Measurements from ENCODE around the gene SPINT3. TPM values are rescaled to one million over a fixed set of nuclear protein-coding genes. Genes with fewer than 3 reads are reported as not detected.
A peak's percentile ranks its signal among the peaks of the same experiment; 100 is the strongest.

SPINT3 gene
- total RNA-seq, 1 donor from 2014 or later = not detected

DNA sequence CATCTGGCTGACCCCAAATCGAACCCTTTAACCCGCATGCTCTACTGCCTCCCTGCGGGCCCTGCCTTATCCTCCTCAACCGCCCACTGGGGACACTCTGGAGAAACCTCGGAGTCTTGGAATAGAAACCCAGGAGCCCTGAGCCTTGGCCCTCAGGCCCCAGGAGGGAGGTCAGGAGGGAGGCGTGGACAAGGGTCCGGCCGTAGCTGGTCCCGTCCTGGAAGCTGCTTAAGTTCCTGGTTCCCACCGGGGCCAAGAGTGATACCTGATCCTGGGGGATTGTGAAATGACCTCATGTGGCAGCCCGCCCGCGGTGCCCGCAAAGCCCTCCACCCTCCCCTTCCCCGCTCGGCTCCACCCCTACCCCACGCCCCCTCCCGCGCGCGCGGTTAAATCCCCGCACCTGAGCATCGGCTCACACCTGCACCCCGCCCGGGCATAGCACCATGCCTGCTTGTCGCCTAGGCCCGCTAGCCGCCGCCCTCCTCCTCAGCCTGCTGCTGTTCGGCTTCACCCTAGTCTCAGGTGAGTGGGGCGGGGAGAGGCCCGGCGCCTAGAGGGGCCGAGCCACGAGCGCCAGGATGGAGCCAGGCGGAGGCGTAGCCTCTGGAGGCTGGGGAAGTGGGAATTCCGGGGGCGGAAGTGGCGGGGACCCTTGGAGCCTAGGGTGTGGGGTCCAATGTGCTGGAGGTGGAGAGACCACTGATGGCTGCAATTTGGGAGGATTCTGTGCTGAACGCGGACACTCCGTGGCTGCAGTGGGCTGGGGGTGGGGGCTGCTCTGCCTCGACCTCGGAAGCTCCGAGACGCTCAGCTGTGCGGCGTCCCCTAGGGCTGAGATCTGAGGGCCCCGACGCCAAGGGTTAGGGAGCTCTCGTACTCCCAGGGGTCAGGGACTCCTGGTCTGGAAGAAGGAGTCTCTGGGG lies 45.8 kb downstream of the SPINT3 start, which contains the start of gene WFDC2:
TSS of gene WFDC2 (plus strand) at position 418 of the 926 bp plus-strand sequence. CDS start at position 447, 29 bp downstream.
- peaks cover 4% of the 10 kb centered on the region for H3K36me3 Mint-ChIP-seq (ENCODE audit: unreplicated experiment)
- peaks cover 2% of the 10 kb centered on the region for H3K9me3 Mint-ChIP-seq (ENCODE audit: unreplicated experiment)
- H3K4me1 Mint-ChIP-seq (ENCODE audit: low read depth, unreplicated experiment) = no peaks in the 10 kb centered on the region
- no peak within 1 kb of the TSS for H3K27ac Mint-ChIP-seq (ENCODE audit: unreplicated experiment)
- peaks cover 23% of the 10 kb centered on the region for H3K27me3 Mint-ChIP-seq (ENCODE audit: unreplicated experiment)
- TF ChIP-seq, protein P1, sequence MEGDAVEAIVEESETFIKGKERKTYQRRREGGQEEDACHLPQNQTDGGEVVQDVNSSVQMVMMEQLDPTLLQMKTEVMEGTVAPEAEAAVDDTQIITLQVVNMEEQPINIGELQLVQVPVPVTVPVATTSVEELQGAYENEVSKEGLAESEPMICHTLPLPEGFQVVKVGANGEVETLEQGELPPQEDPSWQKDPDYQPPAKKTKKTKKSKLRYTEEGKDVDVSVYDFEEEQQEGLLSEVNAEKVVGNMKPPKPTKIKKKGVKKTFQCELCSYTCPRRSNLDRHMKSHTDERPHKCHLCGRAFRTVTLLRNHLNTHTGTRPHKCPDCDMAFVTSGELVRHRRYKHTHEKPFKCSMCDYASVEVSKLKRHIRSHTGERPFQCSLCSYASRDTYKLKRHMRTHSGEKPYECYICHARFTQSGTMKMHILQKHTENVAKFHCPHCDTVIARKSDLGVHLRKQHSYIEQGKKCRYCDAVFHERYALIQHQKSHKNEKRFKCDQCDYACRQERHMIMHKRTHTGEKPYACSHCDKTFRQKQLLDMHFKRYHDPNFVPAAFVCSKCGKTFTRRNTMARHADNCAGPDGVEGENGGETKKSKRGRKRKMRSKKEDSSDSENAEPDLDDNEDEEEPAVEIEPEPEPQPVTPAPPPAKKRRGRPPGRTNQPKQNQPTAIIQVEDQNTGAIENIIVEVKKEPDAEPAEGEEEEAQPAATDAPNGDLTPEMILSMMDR (IDR thresholded peaks at IDR 0.05; ENCODE audit: partially characterized antibody, unreplicated experiment) = no peak
- H3K4me3 Mint-ChIP-seq (ENCODE audit: unreplicated experiment) = peak within 1 kb of the TSS; percentile 79
- peak; percentile 33 for DNase-seq

- Mint-ChIP-seq H3K27me3 (ENCODE audit: unreplicated experiment) (peaks cover 21% of the 10 kb centered on the region), H3K36me3 (ENCODE audit: unreplicated experiment) (peaks cover 4% of the 10 kb centered on the region), H3K4me3 (ENCODE audit: unreplicated experiment) (no peak overlapping the region), H3K27ac (ENCODE audit: unreplicated experiment) (no peak overlapping the region), H3K4me1 (ENCODE audit: low read depth, unreplicated experiment) (no peaks in the 10 kb centered on the region), H3K9me3 (ENCODE audit: unreplicated experiment) (no peaks in the 10 kb centered on the region)
- no peak for DNase-seq
- TF ChIP-seq, protein P1 (IDR thresholded peaks at IDR 0.05; ENCODE audit: partially characterized antibody, unreplicated experiment) = no peak
Observed at GRCh38 chr20:45467861-45468260, 47.6 kb downstream of the SPINT3 start.

- H3K27me3 Mint-ChIP-seq (ENCODE audit: unreplicated experiment) = peaks cover 21% of the 10 kb centered on the region
- TF ChIP-seq, protein P1 (IDR thresholded peaks at IDR 0.05; ENCODE audit: partially characterized antibody, unreplicated experiment) = no peak
- no peak overlapping the region for H3K27ac Mint-ChIP-seq (ENCODE audit: unreplicated experiment)
- DNase-seq = no peak
- H3K9me3 Mint-ChIP-seq (ENCODE audit: unreplicated experiment) = no peaks in the 10 kb centered on the region
- H3K4me1 Mint-ChIP-seq (ENCODE audit: low read depth, unreplicated experiment) = no peaks in the 10 kb centered on the region
- H3K36me3 Mint-ChIP-seq (ENCODE audit: unreplicated experiment) = peaks cover 4% of the 10 kb centered on the region
- no peak overlapping the region for H3K4me3 Mint-ChIP-seq (ENCODE audit: unreplicated experiment)
Observed at GRCh38 chr20:45467172-45467571, 48.2 kb downstream of the SPINT3 start.

GRCh38 chr20:45465491-45466266 lies 49.7 kb downstream of the SPINT3 start:
- no peak for DNase-seq
- Mint-ChIP-seq H3K4me1 (ENCODE audit: low read depth, unreplicated experiment) (no peaks in the 10 kb centered on the region), H3K9me3 (ENCODE audit: unreplicated experiment) (no peaks in the 10 kb centered on the region), H3K4me3 (ENCODE audit: unreplicated experiment) (no peak overlapping the region), H3K36me3 (ENCODE audit: unreplicated experiment) (peaks cover 4% of the 10 kb centered on the region), H3K27ac (ENCODE audit: unreplicated experiment) (no peak overlapping the region), H3K27me3 (ENCODE audit: unreplicated experiment) (peaks cover 12% of the 10 kb centered on the region)
- TF ChIP-seq, protein P1 (IDR thresholded peaks at IDR 0.05; ENCODE audit: partially characterized antibody, unreplicated experiment) = no peak

Data from glutamatergic neuron (in vitro differentiated cells).